ENCODE data around the gene PAXIP1.

DNA sequence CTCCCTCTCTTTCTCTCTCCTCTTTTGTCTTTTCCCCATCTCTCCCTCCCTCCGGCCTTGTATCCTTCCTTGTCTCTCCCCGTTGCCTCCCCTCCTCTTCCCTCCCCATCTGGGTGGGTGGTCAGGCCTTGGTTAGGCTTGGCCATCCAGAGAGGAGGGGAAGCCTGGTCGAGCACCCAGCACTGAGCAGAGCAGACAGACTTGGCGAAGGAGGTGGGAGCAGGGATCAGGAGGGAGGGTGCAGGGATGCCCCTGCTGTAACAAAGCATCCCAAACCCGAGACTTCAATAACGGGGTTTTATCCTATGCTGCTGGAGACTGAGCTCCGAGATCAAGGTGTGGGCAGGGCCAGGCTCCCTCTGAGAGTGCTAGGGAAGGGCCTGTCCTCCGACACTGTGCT is 97.3 kb downstream of the PAXIP1 start:
- no peak for TF ChIP-seq EZH2 (IDR thresholded peaks at IDR 0.05; ENCODE audit: borderline replicate concordance, low read length)
- TF ChIP-seq, protein P1, sequence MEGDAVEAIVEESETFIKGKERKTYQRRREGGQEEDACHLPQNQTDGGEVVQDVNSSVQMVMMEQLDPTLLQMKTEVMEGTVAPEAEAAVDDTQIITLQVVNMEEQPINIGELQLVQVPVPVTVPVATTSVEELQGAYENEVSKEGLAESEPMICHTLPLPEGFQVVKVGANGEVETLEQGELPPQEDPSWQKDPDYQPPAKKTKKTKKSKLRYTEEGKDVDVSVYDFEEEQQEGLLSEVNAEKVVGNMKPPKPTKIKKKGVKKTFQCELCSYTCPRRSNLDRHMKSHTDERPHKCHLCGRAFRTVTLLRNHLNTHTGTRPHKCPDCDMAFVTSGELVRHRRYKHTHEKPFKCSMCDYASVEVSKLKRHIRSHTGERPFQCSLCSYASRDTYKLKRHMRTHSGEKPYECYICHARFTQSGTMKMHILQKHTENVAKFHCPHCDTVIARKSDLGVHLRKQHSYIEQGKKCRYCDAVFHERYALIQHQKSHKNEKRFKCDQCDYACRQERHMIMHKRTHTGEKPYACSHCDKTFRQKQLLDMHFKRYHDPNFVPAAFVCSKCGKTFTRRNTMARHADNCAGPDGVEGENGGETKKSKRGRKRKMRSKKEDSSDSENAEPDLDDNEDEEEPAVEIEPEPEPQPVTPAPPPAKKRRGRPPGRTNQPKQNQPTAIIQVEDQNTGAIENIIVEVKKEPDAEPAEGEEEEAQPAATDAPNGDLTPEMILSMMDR (conservative IDR thresholded peaks at IDR 0.05 in 1 of 2, IDR thresholded peaks at IDR 0.05 in 1 of 2; ENCODE audit: extremely low read depth in 1 of 2, insufficient read depth in 1 of 2, low read depth in 1 of 2, low read length in 2 of 2) = no peak
